CD14-positive monocyte (primary cell): ENCODE measurements around the gene FAM228A. TPM values are rescaled to one million over a fixed set of nuclear protein-coding genes. Genes with fewer than 3 reads are reported as not detected.

Experiments used
- DNase-seq, 3 donors: peaks; one replicate each; pipeline ENCODE4 v3.0.0-alpha.2; 2011 to 2022
- H2AFZ ChIP-seq: 2 replicates; pipeline ENCODE4 v1.6.0; 2012; ENCODE audit warnings: mild to moderate bottlenecking, low read depth, low read length, inconsistent platforms; ENCODE audit not compliant: insufficient read depth, poor library complexity, severe bottlenecking
- H3K27ac ChIP-seq, 2 donors: 1 replicate in 1 of 2; 2 replicates in 1 of 2; pipeline ENCODE4 v1.5.1; 2012 to 2013; ENCODE audit warnings: low read length in 2 of 2, control low read depth in 1 of 2, inconsistent platforms in 1 of 2, low read depth in 1 of 2, mild to moderate bottlenecking in 1 of 2
- H3K27me3 ChIP-seq, 2 donors: one replicate each; pipeline versions ENCODE4 v1.6.0 to v1.6.1; 2011 to 2013; ENCODE audit warnings: low read length in 2 of 2; ENCODE audit not compliant: control insufficient read depth in 2 of 2, insufficient read depth in 2 of 2
- H3K36me3 ChIP-seq, 2 donors: replicated peaks in 1 of 2; 1 replicate in 1 of 2; 2 replicates in 1 of 2; pipeline versions ENCODE4 v1.5.1 to v1.6.1; 2012 to 2013; ENCODE audit warnings: low read length in 2 of 2, control low read depth in 1 of 2, inconsistent platforms in 1 of 2, mild to moderate bottlenecking in 1 of 2; ENCODE audit not compliant: insufficient read depth in 2 of 2, control insufficient read depth in 1 of 2
- H3K4me1 ChIP-seq, 2 donors: 1 replicate in 1 of 2; 2 replicates in 1 of 2; pipeline versions ENCODE4 v1.5.1 to v1.6.1; 2012 to 2013; ENCODE audit warnings: low read length in 2 of 2, control low read depth in 1 of 2, inconsistent platforms in 1 of 2, mild to moderate bottlenecking in 1 of 2, moderate library complexity in 1 of 2; ENCODE audit not compliant: insufficient read depth in 2 of 2, control insufficient read depth in 1 of 2
- H3K4me2 ChIP-seq: replicated peaks from 2 replicates; pipeline ENCODE3; 2012; ENCODE audit warnings: low read length, moderate library complexity, mild to moderate bottlenecking; ENCODE audit not compliant: poor library complexity, severe bottlenecking; ENCODE audit errors: extremely low read depth
- H3K4me3 ChIP-seq, 3 experiments: fragments of 200-600 bp in 1 of 3; sonication (generic) in 1 of 3; replicated peaks in 1 of 3; 1 replicate in 2 of 3; 2 replicates in 1 of 3; pipeline ENCODE4 v1.5.1; 2011 to 2013; ENCODE audit warnings: low read length in 3 of 3, mild to moderate bottlenecking in 3 of 3, control low read depth in 2 of 3, low read depth in 2 of 3, inconsistent platforms in 1 of 3, moderate library complexity in 1 of 3
- H3K79me2 ChIP-seq: 2 replicates; pipeline ENCODE4 v1.6.0; 2012; ENCODE audit warnings: mild to moderate bottlenecking, control low read depth, inconsistent platforms, low read length, moderate library complexity; ENCODE audit not compliant: insufficient read depth
- H3K9ac ChIP-seq: 2 replicates; pipeline ENCODE4 v1.6.0; 2017; ENCODE audit warnings: low read length, mild to moderate bottlenecking; ENCODE audit not compliant: insufficient read depth, poor library complexity, severe bottlenecking
- H3K9me3 ChIP-seq, 2 donors: replicated peaks in 1 of 2; 1 replicate in 1 of 2; 2 replicates in 1 of 2; pipeline versions ENCODE4 v1.5.1 to v1.6.1; 2012 to 2013; ENCODE audit warnings: low read length in 2 of 2, control low read depth in 1 of 2; ENCODE audit not compliant: control insufficient read depth in 1 of 2, insufficient read depth in 1 of 2
- H4K20me1 ChIP-seq: 2 replicates; pipeline ENCODE4 v1.6.0; 2012; ENCODE audit warnings: mild to moderate bottlenecking, low read length, control low read depth, moderate library complexity; ENCODE audit not compliant: insufficient read depth
- H3K27ac Mint-ChIP-seq, 7 donors: one replicate each; pipeline ENCODE4 v1.8.0; 2020; ENCODE audit warnings: mild to moderate bottlenecking in 7 of 7, mixed read lengths in 7 of 7, moderate library complexity in 6 of 7, inconsistent platforms in 2 of 7
- H3K27me3 Mint-ChIP-seq, 3 donors: one replicate each; pipeline ENCODE4 v1.8.0; 2021 to 2022; ENCODE audit warnings: low read depth in 3 of 3, mild to moderate bottlenecking in 3 of 3, mixed read lengths in 3 of 3, moderate library complexity in 3 of 3, inconsistent platforms in 1 of 3
- H3K36me3 Mint-ChIP-seq, 2 donors: one replicate each; pipeline ENCODE4 v1.8.0; 2020; ENCODE audit warnings: mixed read lengths in 2 of 2, inconsistent platforms in 1 of 2, mild to moderate bottlenecking in 1 of 2
- H3K4me1 Mint-ChIP-seq: one replicate; pipeline ENCODE4 v1.8.0; 2020; ENCODE audit warnings: mild to moderate bottlenecking, mixed read lengths
- H3K4me3 Mint-ChIP-seq, 2 donors: one replicate each; pipeline ENCODE4 v1.8.0; 2020; ENCODE audit warnings: mild to moderate bottlenecking in 2 of 2, mixed read lengths in 2 of 2, moderate library complexity in 1 of 2
- H3K9me3 Mint-ChIP-seq, 7 donors: one replicate each; pipeline ENCODE4 v1.8.0; 2020 to 2022; ENCODE audit warnings: mixed read lengths in 7 of 7, mild to moderate bottlenecking in 6 of 7, moderate library complexity in 6 of 7, inconsistent platforms in 2 of 7
- CTCF ChIP-seq: fragments of 200-600 bp; IDR thresholded peaks from one replicate; pipeline ENCODE4 v1.8.0; 2022; ENCODE audit warnings: antibody characterized with exemption, mild to moderate bottlenecking
- WGBS: methylation state at CpG from one replicate; pipeline ENCODE4 v1.1.5; 2013; ENCODE audit warnings: missing lambda C conversion rate; ENCODE audit not compliant: insufficient coverage; 5-methylcytosine and 5-hydroxymethylcytosine counted together
- intact Hi-C, 2 donors: fragments of 100-400 bp; cut with micrococcal nuclease; formaldehyde crosslinking; loops; one replicate each; pipeline versions ENCODE4 v1.15.0 to v1.15.1; 2023
- polyA plus RNA-seq, 3 donors: library from polyadenylated mRNA; depleted of rRNA in 1 of 3; unstranded in 2 of 3; stranded (reverse) in 1 of 3; fragments of 300-500 nt in 2 of 3; fragments of >200 nt in 1 of 3; fragmentation: Illumina TruSeq in 2 of 3; gene quantifications; 1 replicate in 2 of 3; 2 replicates in 1 of 3; pipeline ENCODE4 v1.2.3, GENCODE V29; 2012 to 2021

FAM228A gene
- polyA plus RNA-seq, 3 donors: 0.09 to 0.17 TPM; not detected in 1

GRCh38 chr2:24206242-24206641 is 31.4 kb downstream of the FAM228A start:
- no peaks in the 10 kb centered on the region for H4K20me1 ChIP-seq
- TF ChIP-seq CTCF: no peak
- H3K9ac ChIP-seq: no peak overlapping the region
- Mint-ChIP-seq H3K36me3 (peaks cover 86 to 96% of the 10 kb centered on the region in 2 donors), H3K27ac (no peak overlapping the region), H3K9me3 (no peaks in the 10 kb centered on the region), H3K4me3 (no peak overlapping the region), H3K27me3 (peaks cover 0 to 3% (median 0%) of the 10 kb centered on the region in 3 donors), H3K4me1 (peaks cover 6% of the 10 kb centered on the region)
- H3K4me3 ChIP-seq: no peak overlapping the region
- H3K79me2 ChIP-seq: no peaks in the 10 kb centered on the region
- H3K36me3 ChIP-seq: peaks cover 94 to 98% of the 10 kb centered on the region in 2 donors
- no peak overlapping the region for H3K27ac ChIP-seq
- no peaks in the 10 kb centered on the region for H3K4me1 ChIP-seq
- no peak overlapping the region for H3K4me2 ChIP-seq
- H2AFZ ChIP-seq: no peak overlapping the region
- intact Hi-C loops: no loop called here
- no peaks in the 10 kb centered on the region for H3K27me3 ChIP-seq
- WGBS: 94% methylated on average over 6 of the region's 6 CpGs
- DNase-seq: no peak
- H3K9me3 ChIP-seq: no peaks in the 10 kb centered on the region

GRCh38 chr2:24206714-24207113 is 31.9 kb downstream of the FAM228A start:
- Histone ChIP-seq H3K79me2 (no peaks in the 10 kb centered on the region), H3K9me3 (no peaks in the 10 kb centered on the region), H4K20me1 (no peaks in the 10 kb centered on the region), H3K4me2 (no peak overlapping the region), H3K4me1 (no peaks in the 10 kb centered on the region), H3K36me3 (peaks cover 94 to 98% of the 10 kb centered on the region in 2 donors), H2AFZ (no peak overlapping the region), H3K4me3 (no peak overlapping the region), H3K27ac (no peak overlapping the region), H3K27me3 (no peaks in the 10 kb centered on the region), H3K9ac (no peak overlapping the region)
- H3K4me3 Mint-ChIP-seq: no peak overlapping the region
- intact Hi-C loops: no loop called here
- DNase-seq: no peak
- H3K36me3 Mint-ChIP-seq: peaks cover 86 to 96% of the 10 kb centered on the region in 2 donors
- H3K4me1 Mint-ChIP-seq: peaks cover 6% of the 10 kb centered on the region
- no peaks in the 10 kb centered on the region for H3K9me3 Mint-ChIP-seq
- WGBS: 94% methylated on average over 8 of the region's 8 CpGs
- no peak for TF ChIP-seq CTCF
- peaks cover 0 to 3% (median 0%) of the 10 kb centered on the region in 3 donors for H3K27me3 Mint-ChIP-seq
- peak overlapping the region in 1 of 7 donors; percentile 22 for H3K27ac Mint-ChIP-seq
